IPS-18c (cell line): ENCODE results near the gene DACH1.

ENCODE experiments used
- H3K4me3 ChIP-seq: 2 replicates; pipeline ENCODE4 v1.7.0; 2013; ENCODE audit warnings: low read depth, mild to moderate bottlenecking, low read length, moderate library complexity; ENCODE audit not compliant: insufficient read depth
- H3K9me3 ChIP-seq: one replicate; pipeline ENCODE4 v1.6.1; 2013; ENCODE audit warnings: mild to moderate bottlenecking, low read length, moderate library complexity; ENCODE audit not compliant: control insufficient read depth, insufficient read depth

Gene DACH1

GRCh38 chr13:71768881-71769280 lies 98.1 kb downstream of the DACH1 start:
- no peak overlapping the region for H3K4me3 ChIP-seq
- H3K9me3 ChIP-seq, result no peaks in the 10 kb centered on the region

DNA sequence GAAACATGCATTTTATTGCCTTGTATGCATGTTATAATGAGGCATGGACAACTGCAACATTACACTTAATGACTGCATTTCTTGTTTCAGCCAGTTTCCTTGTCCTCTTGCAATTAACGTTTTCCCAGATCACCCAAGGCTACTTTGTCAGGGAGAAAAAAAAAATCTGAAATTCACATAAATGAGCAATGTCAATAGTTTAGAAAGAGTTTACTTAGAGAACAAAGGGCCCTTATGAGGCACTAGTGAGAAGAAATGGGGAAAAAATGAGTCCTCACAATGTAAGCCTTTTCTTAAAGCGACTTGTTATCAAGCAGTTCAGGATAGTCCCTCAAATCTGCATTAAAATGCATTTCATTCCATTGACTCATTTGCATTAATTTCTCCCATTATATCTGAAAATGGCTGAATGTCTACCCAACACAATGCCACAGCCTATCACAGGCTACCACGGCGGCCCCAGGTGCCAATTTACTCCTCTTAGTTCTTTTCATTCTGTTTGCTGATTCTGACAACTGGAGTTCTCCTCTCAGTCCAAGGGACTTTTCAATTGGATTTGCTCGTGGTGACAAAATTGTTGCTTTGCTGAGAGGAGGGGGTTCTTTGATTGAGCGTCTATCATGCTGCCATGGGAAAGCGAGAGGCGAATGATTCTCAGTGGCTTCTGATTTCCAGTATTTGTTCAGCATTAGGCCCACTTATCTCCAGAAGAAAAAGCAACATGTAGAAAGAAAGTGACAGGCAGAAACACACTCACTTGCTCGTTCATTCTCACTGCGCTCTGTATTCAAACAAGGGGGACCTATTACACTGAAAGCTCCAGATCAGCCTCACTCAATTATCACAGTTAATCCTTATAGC lies 107.1 kb downstream of the DACH1 start:
- no peaks in the 10 kb centered on the region for H3K9me3 ChIP-seq
- no peak overlapping the region for H3K4me3 ChIP-seq

DNA sequence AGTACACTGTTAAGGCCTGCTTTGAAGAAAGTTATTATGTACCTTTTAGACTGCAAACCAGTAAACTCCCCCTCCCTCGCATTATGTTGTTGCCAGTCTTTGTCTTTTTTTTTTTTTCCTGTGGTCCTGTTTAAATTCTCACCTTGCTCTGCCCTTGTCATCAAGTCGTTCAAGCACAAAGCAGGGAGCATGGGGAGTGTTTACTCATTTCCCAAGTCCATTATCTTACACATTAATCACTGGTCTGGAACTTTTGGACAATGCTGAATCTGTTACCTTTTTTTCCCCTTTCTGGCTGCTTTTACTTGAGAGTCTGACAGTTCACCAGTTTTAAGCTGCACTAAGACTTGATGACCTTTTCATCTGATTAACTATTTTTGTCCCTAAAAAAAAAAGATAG lies 108.2 kb downstream of the DACH1 start:
- no peaks in the 10 kb centered on the region for H3K9me3 ChIP-seq
- no peak overlapping the region for H3K4me3 ChIP-seq

- Histone ChIP-seq H3K4me3 (no peak overlapping the region), H3K9me3 (no peaks in the 10 kb centered on the region)
Measured at GRCh38 chr13:71754407-71754974, 112.5 kb downstream of the DACH1 start.

- H3K4me3 ChIP-seq, result no peak overlapping the region
- no peaks in the 10 kb centered on the region for H3K9me3 ChIP-seq
Measured at GRCh38 chr13:71752775-71753513, 114.1 kb downstream of the DACH1 start.

DNA sequence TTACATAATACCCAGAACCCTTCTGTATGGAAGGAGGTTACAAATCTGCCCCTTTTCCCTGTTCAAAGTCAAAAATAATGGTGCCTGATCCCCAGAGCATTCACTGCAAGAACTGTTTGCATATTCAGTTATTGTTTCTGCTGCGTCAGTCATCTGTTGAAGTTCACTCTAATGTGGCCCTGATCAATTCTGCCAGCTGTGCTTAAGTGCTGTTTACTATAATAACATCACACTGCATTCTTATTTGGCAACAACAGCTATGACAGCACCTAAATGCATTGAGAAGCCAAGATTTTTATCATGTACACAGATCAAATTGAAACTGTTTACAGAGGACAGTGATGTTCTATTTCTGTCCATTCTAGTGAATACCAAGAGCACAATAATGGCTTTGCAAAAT lies 115.9 kb downstream of the DACH1 start:
- Histone ChIP-seq H3K9me3 (no peaks in the 10 kb centered on the region), H3K4me3 (no peak overlapping the region)

- Histone ChIP-seq H3K9me3 (no peaks in the 10 kb centered on the region), H3K4me3 (no peak overlapping the region)
Measured at GRCh38 chr13:71730267-71730666, 136.7 kb downstream of the DACH1 start.

DNA sequence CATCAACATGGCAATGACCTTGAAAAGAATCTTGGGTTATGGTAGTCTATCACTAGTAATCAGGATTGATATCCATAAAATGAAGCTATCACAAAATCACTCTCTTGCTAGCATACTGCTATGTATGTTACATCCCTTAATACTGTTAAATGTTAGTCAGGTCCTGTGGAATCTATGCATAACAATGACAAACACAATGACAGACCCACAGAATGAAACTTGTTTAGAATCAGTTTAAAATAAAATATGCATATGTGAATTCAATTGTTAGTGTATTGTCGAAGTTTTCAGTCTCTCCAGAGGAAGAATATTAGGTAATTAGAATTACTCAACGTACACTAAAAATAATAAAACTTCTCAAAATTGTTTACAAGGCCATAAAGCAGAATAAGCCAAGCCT lies 137.6 kb downstream of the DACH1 start:
- H3K9me3 ChIP-seq, result no peaks in the 10 kb centered on the region
- H3K4me3 ChIP-seq, result no peak overlapping the region

DNA sequence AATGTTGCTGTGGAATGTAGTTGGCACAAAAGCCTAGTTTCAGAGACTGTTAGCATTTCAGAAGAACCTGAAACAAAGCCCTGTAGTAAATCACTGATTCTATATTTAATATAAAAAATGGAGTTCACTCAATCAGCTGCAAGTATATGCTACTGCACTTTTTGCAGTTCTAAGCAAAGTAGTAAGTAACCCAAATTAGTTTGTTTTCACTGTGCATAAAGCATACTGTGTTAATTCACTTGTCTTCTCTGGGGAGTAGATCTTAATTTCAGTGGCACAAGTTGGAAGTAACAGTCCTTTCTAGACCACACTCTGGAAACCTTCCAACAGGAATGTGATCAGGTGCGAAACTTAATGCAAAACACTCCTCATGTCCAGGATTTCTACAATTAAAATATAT lies 139.3 kb downstream of the DACH1 start:
- H3K9me3 ChIP-seq, result no peaks in the 10 kb centered on the region
- H3K4me3 ChIP-seq, result no peak overlapping the region

DNA sequence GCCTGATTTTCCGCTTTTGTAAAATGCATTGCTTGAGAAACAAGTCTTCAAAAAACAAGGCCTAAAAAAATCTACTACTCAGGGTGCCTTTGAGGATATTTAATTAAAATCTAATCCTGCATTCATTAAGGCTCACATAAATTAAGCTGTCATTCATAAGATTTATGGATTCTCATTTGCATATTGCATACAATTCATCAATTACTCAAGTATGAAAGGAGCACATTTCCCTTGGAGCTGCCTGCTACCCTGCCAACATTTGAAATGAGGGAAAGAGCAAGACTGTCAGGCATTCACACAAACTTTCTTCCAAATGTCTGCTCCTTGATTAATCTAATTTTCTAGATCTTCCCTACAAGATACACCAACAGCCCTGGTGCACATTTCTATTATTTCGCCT lies 140.0 kb downstream of the DACH1 start:
- H3K4me3 ChIP-seq, result no peak overlapping the region

GRCh38 chr13:71722206-71722605 lies 144.8 kb downstream of the DACH1 start:
- Histone ChIP-seq H3K4me3 (no peak overlapping the region), H3K9me3 (no peaks in the 10 kb centered on the region)

More for the DNA sequence above, 140.0 kb downstream of the DACH1 start:
- H3K9me3 ChIP-seq, result no peaks in the 10 kb centered on the region

GRCh38 chr13:71721104-71721503 lies 145.9 kb downstream of the DACH1 start:
- no peak overlapping the region for H3K4me3 ChIP-seq
- H3K9me3 ChIP-seq, result no peaks in the 10 kb centered on the region

DNA sequence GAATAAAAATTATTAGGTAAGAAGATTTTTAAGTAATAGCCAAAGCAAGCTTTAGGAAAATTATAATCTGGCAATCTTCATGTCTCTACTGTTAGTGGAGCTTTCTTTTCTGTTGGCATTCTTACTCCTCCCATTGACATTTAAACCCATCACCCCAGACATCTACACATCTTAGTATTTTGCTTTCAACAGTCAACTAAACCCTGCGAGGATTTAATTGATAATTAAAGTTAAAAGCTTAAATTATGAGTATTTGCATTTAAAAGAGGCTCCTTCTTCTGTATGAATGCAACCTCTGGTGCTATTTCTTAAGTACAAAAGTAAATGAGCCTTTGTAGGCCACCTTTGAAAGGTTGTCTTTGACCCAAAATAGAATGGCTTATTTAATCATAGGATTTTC lies 148.1 kb downstream of the DACH1 start:
- H3K9me3 ChIP-seq, result no peaks in the 10 kb centered on the region

GRCh38 chr13:71714802-71715375 lies 152.1 kb downstream of the DACH1 start:
- no peak overlapping the region for H3K4me3 ChIP-seq
- no peaks in the 10 kb centered on the region for H3K9me3 ChIP-seq

More for the DNA sequence above, 148.1 kb downstream of the DACH1 start:
- no peak overlapping the region for H3K4me3 ChIP-seq

DNA sequence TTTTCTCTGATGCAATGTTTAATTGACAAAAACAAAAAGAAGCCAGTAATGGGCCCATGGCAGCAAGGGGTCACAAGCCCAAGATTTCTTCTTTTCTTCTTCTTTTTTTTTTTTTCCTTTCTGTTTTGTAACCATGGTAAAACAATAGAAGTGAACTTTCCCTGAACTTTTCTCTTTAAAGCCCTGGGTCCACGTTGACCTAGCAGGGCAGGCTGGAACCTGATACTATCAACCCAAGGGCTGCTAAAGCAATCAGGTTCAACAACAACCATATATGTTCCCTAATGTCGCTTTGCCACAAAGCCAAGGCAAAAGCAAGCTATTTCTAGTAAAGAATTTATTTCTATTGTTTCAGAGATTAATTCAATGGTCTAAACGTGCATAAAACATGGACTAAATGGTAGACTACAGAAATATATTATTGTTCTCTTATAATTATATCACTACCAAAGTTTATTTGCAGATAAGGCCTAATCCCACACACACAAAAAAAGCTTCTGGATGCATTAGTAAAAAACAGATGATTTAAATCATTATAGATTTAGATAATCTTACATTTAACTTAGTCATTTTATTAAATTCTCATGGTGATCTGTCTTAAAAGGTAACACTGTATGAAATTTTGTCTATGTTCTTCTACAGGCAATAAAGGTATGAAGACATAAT lies 153.9 kb downstream of the DACH1 start:
- Histone ChIP-seq H3K9me3 (no peaks in the 10 kb centered on the region), H3K4me3 (no peak overlapping the region)

DNA sequence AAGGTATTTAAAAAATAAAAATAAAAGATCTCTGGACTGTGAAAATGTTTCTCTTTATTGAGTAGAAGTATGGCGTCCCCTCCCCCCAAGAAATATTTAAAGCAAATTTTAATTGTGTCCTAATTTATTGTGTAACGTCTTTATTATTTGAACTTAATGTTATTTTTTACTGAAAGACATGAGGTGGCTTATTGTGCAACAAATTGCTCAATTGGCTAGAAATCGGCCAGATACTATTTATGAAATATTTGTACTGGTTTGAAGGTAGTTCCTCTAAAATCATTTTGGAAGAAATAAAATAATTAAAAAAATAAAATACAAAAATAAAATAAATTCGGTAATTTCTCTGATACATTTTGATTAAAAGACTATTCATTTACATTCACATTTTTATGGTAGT lies 162.3 kb downstream of the DACH1 start:
- no peak overlapping the region for H3K4me3 ChIP-seq

DNA sequence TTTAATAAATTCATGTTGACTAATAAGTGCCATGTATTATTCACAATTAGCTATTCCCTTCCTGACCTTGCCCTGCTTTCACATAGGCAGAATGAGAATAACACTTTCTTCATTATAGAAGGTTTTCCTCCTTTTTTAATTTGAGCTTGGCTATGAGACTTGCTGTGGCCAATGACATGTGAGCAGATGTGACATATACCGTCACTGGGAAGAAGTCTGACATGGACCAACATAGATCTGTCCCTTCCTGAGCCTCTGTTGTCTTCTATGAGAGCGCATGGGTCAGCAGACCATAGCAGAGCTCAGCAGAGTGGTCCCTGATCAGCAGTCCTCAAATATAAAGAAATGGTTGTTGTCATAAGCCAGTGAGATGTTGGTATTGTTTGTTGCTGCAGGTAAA lies 163.9 kb downstream of the DACH1 start:
- no peaks in the 10 kb centered on the region for H3K9me3 ChIP-seq
- H3K4me3 ChIP-seq, result no peak overlapping the region

More for the DNA sequence above, 162.3 kb downstream of the DACH1 start:
- no peaks in the 10 kb centered on the region for H3K9me3 ChIP-seq
